ENCODE results near the gene PUDP. TPM values are rescaled to one million over a fixed set of nuclear protein-coding genes. Genes with fewer than 3 reads are reported as not detected.

Gene PUDP
- polyA plus RNA-seq, 1 donor from 2014 or later, result 18.2 TPM

- H3K9me2 ChIP-seq (ENCODE audit: insufficient read depth, low read length), result no peaks in the 10 kb centered on the region
- no peak overlapping the region for H3K9ac ChIP-seq (ENCODE audit: low read length)
- no peak overlapping the region for H2AFZ ChIP-seq (ENCODE audit: low read depth, low read length)
- H3K4me3 ChIP-seq (ENCODE audit: low read length), result no peak overlapping the region
- TF ChIP-seq TAF1 (IDR thresholded peaks at IDR 0.05; ENCODE audit: low read depth), result no peak
- TF ChIP-seq EP300 (conservative IDR thresholded peaks at IDR 0.05; ENCODE audit: poor library complexity, severe bottlenecking), result no peak
- no peak for TF ChIP-seq RAD21 (conservative IDR thresholded peaks at IDR 0.05)
- no peak for TF ChIP-seq EZH2 (IDR thresholded peaks at IDR 0.05; ENCODE audit: borderline replicate concordance, insufficient read depth, low read length, poor library complexity, severe bottlenecking)
- TF ChIP-seq REST (IDR thresholded peaks at IDR 0.05; ENCODE audit: borderline replicate concordance), result no peak
- TF ChIP-seq CTCF (IDR thresholded peaks at IDR 0.05; ENCODE audit: poor library complexity, severe bottlenecking), result no peak
- no peak for TF ChIP-seq SMC3 (conservative IDR thresholded peaks at IDR 0.05; ENCODE audit: poor library complexity)
- TF ChIP-seq MXI1 (conservative IDR thresholded peaks at IDR 0.05; ENCODE audit: poor library complexity, severe bottlenecking), result no peak
- no peak for TF ChIP-seq POLR2AphosphoS5 (IDR thresholded peaks at IDR 0.05)
- H3F3A ChIP-seq (ENCODE audit: insufficient read depth, low read length, poor library complexity, severe bottlenecking), result no peaks in the 10 kb centered on the region
- H3K27me3 ChIP-seq (ENCODE audit: insufficient read depth, low read depth, low read length), result no peaks in the 10 kb centered on the region
- no peaks in the 10 kb centered on the region for H3K36me3 ChIP-seq (ENCODE audit: insufficient read depth, low read length)
- H3K9me3 ChIP-seq (ENCODE audit: low read length), result no peaks in the 10 kb centered on the region
- H3K4me2 ChIP-seq (ENCODE audit: low read length), result no peak overlapping the region
- no peaks in the 10 kb centered on the region for H3K79me2 ChIP-seq (replicated peaks; ENCODE audit: insufficient read depth, low read length)
- no peak overlapping the region for H3K27ac ChIP-seq (ENCODE audit: low read length)
- no peaks in the 10 kb centered on the region for H4K20me1 ChIP-seq (ENCODE audit: insufficient read depth)
These were observed 39.9 kb downstream of the PUDP start for GRCh38 chrX:7108030-7108429.

DNA sequence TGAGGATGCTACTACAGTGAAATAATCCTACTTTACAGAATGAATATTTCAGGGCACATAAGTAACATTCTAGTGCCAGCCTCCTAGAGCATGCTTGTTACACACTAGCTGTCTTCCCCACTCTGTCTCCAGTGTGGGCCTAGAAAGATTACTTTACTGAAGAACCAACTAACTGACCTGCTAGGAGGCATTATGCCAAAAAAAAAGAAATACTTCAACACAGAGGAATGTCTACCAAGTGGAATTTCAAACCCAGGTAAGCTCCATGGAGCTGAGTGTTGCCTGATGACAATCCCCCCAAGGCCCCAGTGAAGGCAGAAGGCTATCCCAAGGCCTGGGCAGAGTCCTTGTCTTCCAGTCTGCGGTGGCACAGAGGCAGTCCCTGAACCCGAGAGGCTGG is 41.3 kb downstream of the PUDP start:
- no peak overlapping the region for H3K27ac ChIP-seq (ENCODE audit: low read length)
- H3K27me3 ChIP-seq (ENCODE audit: insufficient read depth, low read depth, low read length), result no peaks in the 10 kb centered on the region
- H4K20me1 ChIP-seq (ENCODE audit: insufficient read depth), result no peaks in the 10 kb centered on the region
- H3K4me3 ChIP-seq (ENCODE audit: low read length), result no peak overlapping the region
- no peak for TF ChIP-seq POLR2AphosphoS5 (IDR thresholded peaks at IDR 0.05)
- TF ChIP-seq EP300 (conservative IDR thresholded peaks at IDR 0.05; ENCODE audit: poor library complexity, severe bottlenecking), result no peak
- TF ChIP-seq SMC3 (conservative IDR thresholded peaks at IDR 0.05; ENCODE audit: poor library complexity), result no peak
- no peak for TF ChIP-seq CTCF (IDR thresholded peaks at IDR 0.05; ENCODE audit: poor library complexity, severe bottlenecking)
- TF ChIP-seq EZH2 (IDR thresholded peaks at IDR 0.05; ENCODE audit: borderline replicate concordance, insufficient read depth, low read length, poor library complexity, severe bottlenecking), result no peak
- no peak for TF ChIP-seq TAF1 (IDR thresholded peaks at IDR 0.05; ENCODE audit: low read depth)
- no peak for TF ChIP-seq REST (IDR thresholded peaks at IDR 0.05; ENCODE audit: borderline replicate concordance)
- TF ChIP-seq MXI1 (conservative IDR thresholded peaks at IDR 0.05; ENCODE audit: poor library complexity, severe bottlenecking), result no peak
- no peak for TF ChIP-seq RAD21 (conservative IDR thresholded peaks at IDR 0.05)
- no peaks in the 10 kb centered on the region for H3K79me2 ChIP-seq (replicated peaks; ENCODE audit: insufficient read depth, low read length)
- H2AFZ ChIP-seq (ENCODE audit: low read depth, low read length), result no peak overlapping the region
- H3F3A ChIP-seq (ENCODE audit: insufficient read depth, low read length, poor library complexity, severe bottlenecking), result no peaks in the 10 kb centered on the region
- no peak overlapping the region for H3K4me2 ChIP-seq (ENCODE audit: low read length)
- H3K36me3 ChIP-seq (ENCODE audit: insufficient read depth, low read length), result no peaks in the 10 kb centered on the region
- no peaks in the 10 kb centered on the region for H3K9me2 ChIP-seq (ENCODE audit: insufficient read depth, low read length)
- no peak overlapping the region for H3K9ac ChIP-seq (ENCODE audit: low read length)
- H3K9me3 ChIP-seq (ENCODE audit: low read length), result no peaks in the 10 kb centered on the region

All from neural cell (in vitro differentiated cells).